HCT116 (cell line): Measurements from ENCODE around the gene FRMPD1. TPM values are rescaled to one million over a fixed set of nuclear protein-coding genes. Genes with fewer than 3 reads are reported as not detected.

Source experiments
- ATAC-seq: fragments of 200-7000 bp; cut with Tn5 transposase; 2 replicates; pipeline ENCODE4 v1.9.1; 2020; ENCODE audit warnings: mild to moderate bottlenecking, moderate library complexity
- BruUV-seq: library from RNA; stranded (reverse); fragments of 400-500 nt; replicated peaks from 2 replicates; lab custom pipeline; 2021; lab: Mats Ljungman, UMichigan
- CTCF ChIA-PET: fragments of 300-600 bp; sonication (Branson Sonifier 250); formaldehyde crosslinking; loops from one replicate; lab custom pipeline; 2021; ENCODE audit warnings: antibody characterized with exemption; lab: Charles Lee
- POLR2A ChIA-PET: fragments of 300-600, 350-600 bp; sonication (Branson Sonifier 250); formaldehyde crosslinking; loops from one replicate; lab custom pipeline; 2021; ENCODE audit warnings: antibody characterized with exemption; lab: Charles Lee
- RAD21 ChIA-PET, 2 experiments: fragments of 300-600 bp; sonication (Branson Sonifier 250); formaldehyde crosslinking; loops; one replicate each; lab custom pipeline; 2023; ENCODE audit warnings: low total read pairs in 2 of 2; ENCODE audit not compliant: uncharacterized antibody in 2 of 2, unreplicated experiment in 2 of 2, low non-redundant PET in 1 of 2; lab: Charles Lee
- DNase-seq: peaks from one replicate; pipeline ENCODE4 v3.0.0-alpha.2; 2010; ENCODE audit warnings: low read depth, low spot score
- H2AFZ ChIP-seq: fragments of 200-600 bp; shearing (Covaris generic), sonication (generic); 2 replicates; pipeline ENCODE4 v1.6.1; 2017; ENCODE audit warnings: low read depth, mixed run types, mixed read lengths, antibody characterized with exemption, low read length; ENCODE audit not compliant: poor library complexity, severe bottlenecking
- H3K27ac ChIP-seq: 2 replicates; pipeline ENCODE4 v1.5.1; 2012; ENCODE audit warnings: low read depth, low read length
- H3K27me3 ChIP-seq: fragments of 200-600 bp; sonication (generic); 2 replicates; pipeline ENCODE4 v1.6.1; 2016; ENCODE audit warnings: mixed run types, low read length, mixed read lengths; ENCODE audit not compliant: insufficient read depth
- H3K36me3 ChIP-seq, 2 experiments: fragments of 200-500 bp in 1 of 2; fragments of 200-600 bp in 1 of 2; sonication (Bioruptor generic) in 1 of 2; sonication (generic) in 1 of 2; 2 replicates each; pipeline versions ENCODE4 v1.5.1 to v1.6.1; 2014 to 2016; ENCODE audit warnings: low read length in 2 of 2, inconsistent platforms in 1 of 2, mixed read lengths in 1 of 2, mixed run types in 1 of 2; ENCODE audit not compliant: insufficient read depth in 2 of 2, control insufficient read depth in 1 of 2
- H3K4me1 ChIP-seq, 2 experiments: fragments of 200-600 bp in 1 of 2; sonication (generic) in 1 of 2; 2 replicates each; pipeline versions ENCODE4 v1.5.1 to v1.6.1; 2012 to 2017; ENCODE audit warnings: low read length in 2 of 2, inconsistent platforms in 1 of 2, mild to moderate bottlenecking in 1 of 2, mixed read lengths in 1 of 2, mixed run types in 1 of 2, moderate library complexity in 1 of 2; ENCODE audit not compliant: insufficient read depth in 2 of 2, control insufficient read depth in 1 of 2
- H3K4me2 ChIP-seq: fragments of 200-600 bp; sonication (generic); 2 replicates; pipeline ENCODE4 v1.6.1; 2017; ENCODE audit warnings: mixed run types, low read length, mixed read lengths
- H3K4me3 ChIP-seq, 2 experiments: fragments of 200-600 bp in 1 of 2; sonication (generic) in 1 of 2; replicated peaks in 1 of 2; 2 replicates each; pipeline ENCODE4 v1.5.1; 2011 to 2016; ENCODE audit warnings: low read length in 2 of 2, control low read depth in 1 of 2, low read depth in 1 of 2, mild to moderate bottlenecking in 1 of 2, mixed read lengths in 1 of 2, mixed run types in 1 of 2
- H3K79me2 ChIP-seq: fragments of 200-600 bp; sonication (generic); 2 replicates; pipeline ENCODE4 v1.6.1; 2017; ENCODE audit warnings: mild to moderate bottlenecking, mixed run types, low read length, moderate library complexity, mixed read lengths; ENCODE audit not compliant: insufficient read depth
- H3K9ac ChIP-seq: fragments of 200-600 bp; sonication (generic); 2 replicates; pipeline ENCODE4 v1.6.1; 2016; ENCODE audit warnings: low read length, mixed read lengths
- H3K9me2 ChIP-seq: fragments of 200-600 bp; sonication (generic), shearing (Covaris generic); 2 replicates; pipeline ENCODE4 v1.6.1; 2017; ENCODE audit warnings: mixed run types, mild to moderate bottlenecking, moderate library complexity; ENCODE audit not compliant: insufficient read depth
- H3K9me3 ChIP-seq, 2 experiments: fragments of 200-500 bp in 1 of 2; fragments of 200-600 bp in 1 of 2; sonication (Bioruptor generic) in 1 of 2; sonication (generic) in 1 of 2; 2 replicates each; pipeline ENCODE4 v1.6.1; 2014 to 2017; ENCODE audit warnings: low read length in 2 of 2, mixed read lengths in 2 of 2, inconsistent platforms in 1 of 2, low read depth in 1 of 2, mild to moderate bottlenecking in 1 of 2, mixed run types in 1 of 2, moderate library complexity in 1 of 2; ENCODE audit not compliant: control insufficient read depth in 1 of 2, insufficient read depth in 1 of 2
- H4K20me1 ChIP-seq: fragments of 200-600 bp; sonication (generic), shearing (Covaris generic); 2 replicates; pipeline ENCODE4 v1.6.1; 2017; ENCODE audit warnings: mixed run types, mild to moderate bottlenecking, moderate library complexity; ENCODE audit not compliant: insufficient read depth
- CBX3 ChIP-seq: IDR thresholded peaks from 2 replicates; pipeline ENCODE4 v1.6.1; 2012; ENCODE audit warnings: low read depth
- CEBPB ChIP-seq: IDR thresholded peaks from 2 replicates; pipeline ENCODE4 v1.6.1; 2012; ENCODE audit warnings: low read depth
- POLR2A ChIP-seq: IDR thresholded peaks from 2 replicates; pipeline ENCODE4 v1.7.0; 2011; ENCODE audit warnings: borderline replicate concordance; ENCODE audit not compliant: insufficient read depth, insufficient read length; ENCODE audit errors: extremely low read depth
- POLR2AphosphoS5 ChIP-seq: IDR thresholded peaks from 2 replicates; pipeline ENCODE4 v1.6.1; 2011; ENCODE audit warnings: mild to moderate bottlenecking, low read depth, low read length, moderate library complexity
- TCF7L2 ChIP-seq: IDR thresholded peaks from 2 replicates; pipeline ENCODE4 v1.7.0; 2011; ENCODE audit warnings: borderline replicate concordance, inconsistent platforms; ENCODE audit not compliant: insufficient read depth, insufficient read length; ENCODE audit errors: extremely low read depth
- YY1 ChIP-seq: IDR thresholded peaks from 2 replicates; pipeline ENCODE4 v1.6.1; 2011; ENCODE audit warnings: low read length, low read depth, moderate library complexity, mild to moderate bottlenecking; ENCODE audit not compliant: insufficient replicate concordance; ENCODE audit errors: extremely low read depth
- intact Hi-C: fragments of 100-400 bp; cut with micrococcal nuclease; formaldehyde crosslinking; loops from 2 replicates; pipeline ENCODE4 v1.10.0; 2022
- total RNA-seq: library from RNA; stranded (reverse); gene quantifications from one replicate; pipeline ENCODE4 v1.2.1, GENCODE V29; 2021; ENCODE audit not compliant: unreplicated experiment
- TF ChIP-seq, protein P1 (sequence below): IDR thresholded peaks from 2 replicates; pipeline ENCODE4 v1.6.1; 2012; ENCODE audit warnings: low read depth
- TF ChIP-seq, protein P2 (sequence below), 3 experiments: fragments of 200-600 bp in 1 of 3; sonication (generic) in 1 of 3; IDR thresholded peaks in 2 of 3; conservative IDR thresholded peaks in 1 of 3; 2 replicates each; pipeline ENCODE4 v1.5.1; 2012 to 2017; ENCODE audit warnings: low read depth in 2 of 3, low read length in 2 of 3, antibody characterized with exemption in 1 of 3, borderline replicate concordance in 1 of 3, control low read depth in 1 of 3, mild to moderate bottlenecking in 1 of 3, mixed read lengths in 1 of 3, mixed run types in 1 of 3, moderate library complexity in 1 of 3; ENCODE audit not compliant: insufficient read depth in 1 of 3

Gene FRMPD1
- total RNA-seq, 1 experiment from 2014 or later = 0.52 TPM

DNA sequence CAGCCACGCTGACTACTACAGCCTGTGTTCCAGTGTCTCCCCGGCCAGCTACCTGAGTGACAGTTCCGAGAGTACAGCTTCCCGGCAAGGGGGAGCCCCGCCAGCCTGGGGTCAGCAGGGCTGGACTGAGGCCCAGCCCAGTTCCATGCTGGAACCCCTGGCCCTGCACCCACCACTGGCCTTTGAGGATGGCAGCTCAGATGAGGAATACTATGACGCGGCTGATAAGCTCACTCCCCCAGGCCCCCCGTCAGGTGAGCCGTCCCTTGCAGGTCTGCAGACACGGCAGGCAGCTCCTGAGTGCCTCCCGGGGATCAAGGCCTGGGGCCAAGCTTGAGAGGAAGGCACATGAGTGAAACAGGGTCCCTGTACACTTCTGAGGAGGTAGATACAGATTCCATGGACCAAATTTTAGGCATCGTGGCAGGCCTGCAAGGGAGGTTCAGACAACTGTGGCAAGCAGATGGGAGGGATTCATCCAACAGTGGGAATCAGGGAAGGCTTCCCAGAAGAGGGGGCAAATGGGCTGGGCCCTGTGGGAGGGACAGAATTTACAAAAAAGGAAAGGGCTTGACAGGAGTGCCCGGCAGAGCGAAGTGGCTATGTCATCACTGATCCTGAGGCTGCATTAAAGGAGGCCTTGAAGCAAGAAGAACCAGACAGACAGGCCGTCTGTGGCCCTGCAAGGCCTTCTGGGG is 90.0 kb downstream of the FRMPD1 start (continued):
- TF ChIP-seq YY1 (no peak), TCF7L2 (no peak)

DNA sequence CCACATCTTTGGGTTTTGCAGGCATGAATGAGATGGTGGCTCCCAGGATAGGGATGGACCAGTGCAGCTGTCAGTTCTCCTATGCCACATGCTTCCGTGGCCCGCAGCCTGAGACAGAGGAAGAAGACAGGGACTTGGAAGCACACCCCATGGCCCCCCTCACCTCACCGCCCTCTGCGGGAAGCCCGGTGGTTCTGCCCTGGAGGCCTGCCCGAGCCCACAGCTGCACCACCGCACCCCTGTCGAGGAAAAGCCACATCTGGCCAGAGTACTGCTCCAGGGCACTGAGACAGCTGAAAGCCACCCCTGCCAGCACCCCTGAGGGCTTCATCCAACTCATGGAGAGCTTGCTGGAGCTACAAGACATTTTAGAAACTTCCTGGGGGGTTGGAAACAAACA is 95.2 kb downstream of the FRMPD1 start:
- no peak overlapping the region for H3K4me3 ChIP-seq
- BruUV-seq = no TSS peak

More for the DNA sequence above, 95.2 kb downstream of the FRMPD1 start:
- no peak overlapping the region for H3K4me2 ChIP-seq
- H3K4me1 ChIP-seq = no peaks in the 10 kb centered on the region
- no peaks in the 10 kb centered on the region for H3K27me3 ChIP-seq
- DNase-seq (no peak), ATAC-seq (no peak)
- intact Hi-C loops = loop anchor here (2.0 to 10.0 kb wide), 3 partner anchors 164 to 617 kb away; partner anchors contain the start of gene POLR1E
- POLR2A ChIA-PET = no interaction called here
- RAD21 ChIA-PET = no interaction called here
- no peak overlapping the region for H3K27ac ChIP-seq
- no peaks in the 10 kb centered on the region for H3K79me2 ChIP-seq
- no peaks in the 10 kb centered on the region for H4K20me1 ChIP-seq
- H2AFZ ChIP-seq = no peak overlapping the region
- no peaks in the 10 kb centered on the region for H3K9me2 ChIP-seq
- H3K9me3 ChIP-seq = no peaks in the 10 kb centered on the region
- CTCF ChIA-PET = interaction anchor here (0.8 kb wide), 1 partner anchor 518 kb away, joined by 3 read pairs; no protein-coding TSS in a partner anchor
- no peak for TF ChIP-seq YY1
- TF ChIP-seq, protein P1, sequence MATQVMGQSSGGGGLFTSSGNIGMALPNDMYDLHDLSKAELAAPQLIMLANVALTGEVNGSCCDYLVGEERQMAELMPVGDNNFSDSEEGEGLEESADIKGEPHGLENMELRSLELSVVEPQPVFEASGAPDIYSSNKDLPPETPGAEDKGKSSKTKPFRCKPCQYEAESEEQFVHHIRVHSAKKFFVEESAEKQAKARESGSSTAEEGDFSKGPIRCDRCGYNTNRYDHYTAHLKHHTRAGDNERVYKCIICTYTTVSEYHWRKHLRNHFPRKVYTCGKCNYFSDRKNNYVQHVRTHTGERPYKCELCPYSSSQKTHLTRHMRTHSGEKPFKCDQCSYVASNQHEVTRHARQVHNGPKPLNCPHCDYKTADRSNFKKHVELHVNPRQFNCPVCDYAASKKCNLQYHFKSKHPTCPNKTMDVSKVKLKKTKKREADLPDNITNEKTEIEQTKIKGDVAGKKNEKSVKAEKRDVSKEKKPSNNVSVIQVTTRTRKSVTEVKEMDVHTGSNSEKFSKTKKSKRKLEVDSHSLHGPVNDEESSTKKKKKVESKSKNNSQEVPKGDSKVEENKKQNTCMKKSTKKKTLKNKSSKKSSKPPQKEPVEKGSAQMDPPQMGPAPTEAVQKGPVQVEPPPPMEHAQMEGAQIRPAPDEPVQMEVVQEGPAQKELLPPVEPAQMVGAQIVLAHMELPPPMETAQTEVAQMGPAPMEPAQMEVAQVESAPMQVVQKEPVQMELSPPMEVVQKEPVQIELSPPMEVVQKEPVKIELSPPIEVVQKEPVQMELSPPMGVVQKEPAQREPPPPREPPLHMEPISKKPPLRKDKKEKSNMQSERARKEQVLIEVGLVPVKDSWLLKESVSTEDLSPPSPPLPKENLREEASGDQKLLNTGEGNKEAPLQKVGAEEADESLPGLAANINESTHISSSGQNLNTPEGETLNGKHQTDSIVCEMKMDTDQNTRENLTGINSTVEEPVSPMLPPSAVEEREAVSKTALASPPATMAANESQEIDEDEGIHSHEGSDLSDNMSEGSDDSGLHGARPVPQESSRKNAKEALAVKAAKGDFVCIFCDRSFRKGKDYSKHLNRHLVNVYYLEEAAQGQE = no peak
- TF ChIP-seq POLR2A = no peak
- TF ChIP-seq CEBPB = no peak
- no peak for TF ChIP-seq POLR2AphosphoS5
- TF ChIP-seq, protein P2, sequence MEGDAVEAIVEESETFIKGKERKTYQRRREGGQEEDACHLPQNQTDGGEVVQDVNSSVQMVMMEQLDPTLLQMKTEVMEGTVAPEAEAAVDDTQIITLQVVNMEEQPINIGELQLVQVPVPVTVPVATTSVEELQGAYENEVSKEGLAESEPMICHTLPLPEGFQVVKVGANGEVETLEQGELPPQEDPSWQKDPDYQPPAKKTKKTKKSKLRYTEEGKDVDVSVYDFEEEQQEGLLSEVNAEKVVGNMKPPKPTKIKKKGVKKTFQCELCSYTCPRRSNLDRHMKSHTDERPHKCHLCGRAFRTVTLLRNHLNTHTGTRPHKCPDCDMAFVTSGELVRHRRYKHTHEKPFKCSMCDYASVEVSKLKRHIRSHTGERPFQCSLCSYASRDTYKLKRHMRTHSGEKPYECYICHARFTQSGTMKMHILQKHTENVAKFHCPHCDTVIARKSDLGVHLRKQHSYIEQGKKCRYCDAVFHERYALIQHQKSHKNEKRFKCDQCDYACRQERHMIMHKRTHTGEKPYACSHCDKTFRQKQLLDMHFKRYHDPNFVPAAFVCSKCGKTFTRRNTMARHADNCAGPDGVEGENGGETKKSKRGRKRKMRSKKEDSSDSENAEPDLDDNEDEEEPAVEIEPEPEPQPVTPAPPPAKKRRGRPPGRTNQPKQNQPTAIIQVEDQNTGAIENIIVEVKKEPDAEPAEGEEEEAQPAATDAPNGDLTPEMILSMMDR (IDR thresholded peaks at IDR 0.05 in 2 of 3, conservative IDR thresholded peaks at IDR 0.05 in 1 of 3; ENCODE audit: borderline replicate concordance in 1 of 3, insufficient read depth in 1 of 3, low read depth in 2 of 3, low read length in 2 of 3) = no peak
- no peak for TF ChIP-seq CBX3
- H3K9ac ChIP-seq = no peak overlapping the region
- H3K36me3 ChIP-seq = no peaks in the 10 kb centered on the region
